ENCODE data around the gene EXOC5.

DNA sequence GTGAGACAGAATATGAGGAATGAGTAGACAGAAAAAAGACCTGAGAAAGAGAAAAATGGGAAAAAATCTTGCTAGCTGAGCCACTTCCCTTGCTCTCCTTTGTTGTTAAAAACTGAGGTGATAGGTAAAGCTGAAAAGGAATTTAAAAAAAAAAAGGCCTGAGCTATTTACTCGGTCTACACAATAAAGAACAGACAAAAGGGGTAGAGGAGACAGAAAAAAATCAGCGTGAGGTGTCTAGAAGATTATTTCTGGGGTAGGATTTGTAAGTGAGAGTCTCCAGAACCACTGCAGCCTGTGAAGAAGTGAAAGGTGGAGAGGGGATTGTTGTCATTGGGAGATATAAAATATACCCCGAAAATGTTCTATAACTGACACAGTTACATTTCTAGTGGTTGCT is 98.8 kb downstream of the EXOC5 start:
- TF ChIP-seq CTCF (IDR thresholded peaks at IDR 0.05): no peak
- no peak for TF ChIP-seq POLR2A (IDR thresholded peaks at IDR 0.05)
